ENCODE results near the gene PHLDA3. TPM values are rescaled to one million over a fixed set of nuclear protein-coding genes. Genes with fewer than 3 reads are reported as not detected.

PHLDA3 gene
- total RNA-seq, 1 donor from 2014 or later = 21.1 TPM

- DNase-seq = no peak
- no peak overlapping the region for H3K4me3 ChIP-seq
- peak overlapping the region; percentile 89 for H3K27ac ChIP-seq (replicated peaks)
- H3K9me3 ChIP-seq (replicated peaks) = no peaks in the 10 kb centered on the region
- H3K27me3 ChIP-seq (ENCODE audit: low read depth) = no peaks in the 10 kb centered on the region
- intact Hi-C loops (cut with micrococcal nuclease) = no loop called here
- H3K4me1 ChIP-seq = peaks cover 48% of the 10 kb centered on the region
- H3K36me3 ChIP-seq = no peaks in the 10 kb centered on the region
- no peak for TF ChIP-seq CTCF (IDR thresholded peaks at IDR 0.05; ENCODE audit: borderline replicate concordance)
Measured at GRCh38 chr1:201510734-201511133, 41.7 kb upstream of the PHLDA3 start.

- no peaks in the 10 kb centered on the region for H3K36me3 ChIP-seq
- peaks cover 57% of the 10 kb centered on the region for H3K4me1 ChIP-seq
- no peaks in the 10 kb centered on the region for H3K27me3 ChIP-seq (ENCODE audit: low read depth)
- no peak for TF ChIP-seq CTCF (IDR thresholded peaks at IDR 0.05; ENCODE audit: borderline replicate concordance)
- H3K9me3 ChIP-seq (replicated peaks) = no peaks in the 10 kb centered on the region
- no peak overlapping the region for H3K4me3 ChIP-seq
- intact Hi-C loops (cut with micrococcal nuclease) = no loop called here
- no peak for DNase-seq
- H3K27ac ChIP-seq (replicated peaks) = no peak overlapping the region
Measured at GRCh38 chr1:201509601-201510374, 40.8 kb upstream of the PHLDA3 start.

- peaks cover 67% of the 10 kb centered on the region for H3K4me1 ChIP-seq
- no peak for TF ChIP-seq CTCF (IDR thresholded peaks at IDR 0.05; ENCODE audit: borderline replicate concordance)
- intact Hi-C loops (cut with micrococcal nuclease) = no loop called here
- H3K36me3 ChIP-seq = no peaks in the 10 kb centered on the region
- H3K4me3 ChIP-seq = no peak overlapping the region
- no peak for DNase-seq
- H3K9me3 ChIP-seq (replicated peaks) = no peaks in the 10 kb centered on the region
- H3K27me3 ChIP-seq (ENCODE audit: low read depth) = no peaks in the 10 kb centered on the region
- no peak overlapping the region for H3K27ac ChIP-seq (replicated peaks)
Measured at GRCh38 chr1:201508809-201509208, 39.8 kb upstream of the PHLDA3 start.

- TF ChIP-seq CTCF (IDR thresholded peaks at IDR 0.05; ENCODE audit: borderline replicate concordance) = no peak
- Histone ChIP-seq H3K27me3 (ENCODE audit: low read depth) (no peaks in the 10 kb centered on the region), H3K27ac (replicated peaks) (peak overlapping the region; percentile 93), H3K4me1 (peaks cover 69% of the 10 kb centered on the region), H3K4me3 (peak overlapping the region; percentile 82), H3K9me3 (replicated peaks) (no peaks in the 10 kb centered on the region), H3K36me3 (no peaks in the 10 kb centered on the region)
- no peak for DNase-seq
- intact Hi-C loops (cut with micrococcal nuclease) = no loop called here
Measured at GRCh38 chr1:201507360-201507675, 38.3 kb upstream of the PHLDA3 start.

GRCh38 chr1:201506557-201507359, 37.8 kb upstream of the PHLDA3 start, which contains the start of gene CSRP1:
Gene CSRP1, minus strand, starts transcription at chr1:201507123. Its CDS starts 10,820 bp downstream, at chr1:201496303.
- intact Hi-C loops (cut with micrococcal nuclease) = no loop called here
- Histone ChIP-seq H3K4me1 (peaks cover 69% of the 10 kb centered on the region), H3K27me3 (ENCODE audit: low read depth) (no peaks in the 10 kb centered on the region), H3K36me3 (no peaks in the 10 kb centered on the region), H3K4me3 (peak within 1 kb of the TSS; percentile 82), H3K9me3 (replicated peaks) (no peaks in the 10 kb centered on the region), H3K27ac (replicated peaks) (peak within 1 kb of the TSS; percentile 93)
- peak; percentile 15 for TF ChIP-seq CTCF (IDR thresholded peaks at IDR 0.05; ENCODE audit: borderline replicate concordance)
- DNase-seq = peak; percentile 89
